ENCODE results near the gene EFL1.

GRCh38 chr15:82304778-82305090, 42.2 kb upstream of the EFL1 start:
- TF ChIP-seq REST (IDR thresholded peaks at IDR 0.05; ENCODE audit: unreplicated experiment): no peak
- TF ChIP-seq CTCF (conservative IDR thresholded peaks at IDR 0.05; ENCODE audit: low read depth in 2 of 2): no peak
- no peak for TF ChIP-seq POLR2AphosphoS5 (IDR thresholded peaks at IDR 0.05; ENCODE audit: low read depth)

Data from GM23338 (cell line).